GM23248 (cell line): Measurements from ENCODE around the gene GTF2A2.

Experiments
- EZH2 ChIP-seq: fragments of 200-600 bp; sonication (generic); IDR thresholded peaks from 2 replicates; pipeline ENCODE4 v1.6.1; 2018; ENCODE audit warnings: antibody characterized with exemption, mild to moderate bottlenecking; ENCODE audit not compliant: insufficient read depth, poor library complexity, severe bottlenecking
- EZH2phosphoT487 ChIP-seq: fragments of 200-600 bp; sonication (generic); IDR thresholded peaks from 2 replicates; pipeline ENCODE4 v1.6.1; 2018; ENCODE audit warnings: antibody characterized with exemption, moderate library complexity, mild to moderate bottlenecking, low read depth; ENCODE audit not compliant: insufficient read depth

DNA sequence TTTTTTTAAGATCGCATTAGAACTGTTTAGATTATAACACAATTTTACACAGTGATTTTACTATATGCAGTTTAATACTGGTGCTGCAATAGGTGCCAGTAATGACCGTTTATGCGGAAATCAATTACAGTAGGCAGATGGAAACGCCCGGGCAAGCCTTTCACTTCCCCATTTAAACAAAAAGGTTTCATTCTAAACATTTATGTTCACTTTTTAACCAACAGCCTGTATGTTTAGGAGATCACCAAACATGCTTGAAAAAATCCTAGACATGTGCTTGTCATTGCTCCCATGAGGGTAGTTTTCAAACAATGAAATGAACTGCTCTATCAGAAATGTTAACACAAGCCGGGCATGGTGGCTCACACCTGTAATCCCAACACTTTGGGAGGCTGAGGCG lies 29.1 kb upstream of the GTF2A2 start:
- no peak for TF ChIP-seq EZH2phosphoT487
- TF ChIP-seq EZH2: no peak
